HepG2 (cell line): ENCODE results near the gene KRTAP5-8. TPM values are rescaled to one million over a fixed set of nuclear protein-coding genes. Genes with fewer than 3 reads are reported as not detected.

Experiments used
- ATAC-seq: fragments of 200-7000 bp; cut with Tn5 transposase; 3 replicates; pipeline ENCODE4 v1.9.1; 2020; ENCODE audit warnings: mild to moderate bottlenecking, moderate library complexity
- BruUV-seq: library from RNA; stranded (reverse); fragments of 400-500 nt; replicated peaks from 2 replicates; lab custom pipeline; 2021; lab: Mats Ljungman, UMichigan
- CTCF ChIA-PET: fragments of 300-600 bp; formaldehyde crosslinking; extraction: SDS; loops from one replicate; lab custom pipeline; 2021; ENCODE audit warnings: low total read pairs, inconsistent platforms, low intra/inter-chr PET ratio; lab: Yijun Ruan, JAX
- POLR2A ChIA-PET: fragments of 350-600 bp; sonication (Branson Sonifier 250); formaldehyde crosslinking; loops from one replicate; lab custom pipeline; 2020; ENCODE audit warnings: antibody characterized with exemption, inconsistent platforms; lab: Yijun Ruan, JAX
- DNase-seq: peaks from one replicate; pipeline ENCODE4 v3.0.0-alpha.2; 2015; ENCODE audit warnings: low spot score
- FAIRE-seq: peaks from 3 replicates; lab custom pipeline; 2011; peaks lifted over from hg19 to GRCh38; lab: Jason Lieb, UNC
- H2AFZ ChIP-seq: one replicate; pipeline ENCODE4 v1.6.1; 2011; ENCODE audit warnings: low read length, inconsistent platforms
- H3K27ac ChIP-seq: fragments of 300-600 bp; 3 replicates; pipeline ENCODE4 v1.8.0; 2011; ENCODE audit warnings: mixed run types, mild to moderate bottlenecking, mixed read lengths, low read length, inconsistent platforms; ENCODE audit not compliant: insufficient read depth; ENCODE audit errors: extremely low read length
- H3K27me3 ChIP-seq, 2 experiments: fragments of 200-600 bp in 1 of 2; 2 replicates in 1 of 2; 3 replicates in 1 of 2; pipeline versions ENCODE4 v1.6.0 to v1.8.0; 2011; ENCODE audit warnings: low read length in 2 of 2, mild to moderate bottlenecking in 2 of 2, moderate library complexity in 2 of 2, inconsistent platforms in 1 of 2; ENCODE audit not compliant: insufficient read depth in 2 of 2, control insufficient read depth in 1 of 2
- H3K36me3 ChIP-seq, 2 experiments: fragments of 200-600 bp in 1 of 2; replicated peaks in 1 of 2; 2 replicates in 1 of 2; 3 replicates in 1 of 2; pipeline versions ENCODE4 v1.5.1 to v1.8.0; 2011; ENCODE audit warnings: low read length in 2 of 2, inconsistent platforms in 1 of 2; ENCODE audit not compliant: insufficient read depth in 2 of 2, control insufficient read depth in 1 of 2
- H3K4me1 ChIP-seq: 2 replicates; pipeline ENCODE4 v1.5.1; 2012; ENCODE audit warnings: low read length, inconsistent platforms; ENCODE audit not compliant: insufficient read depth
- H3K4me2 ChIP-seq: 2 replicates; pipeline ENCODE4 v1.6.0; 2011; ENCODE audit warnings: low read depth, low read length, inconsistent platforms
- H3K4me3 ChIP-seq, 3 experiments: fragments of 200-600 bp in 1 of 3; sonication (generic), shearing (Covaris generic) in 1 of 3; replicated peaks in 1 of 3; 2 replicates each; pipeline ENCODE4 v1.5.1; 2011 to 2016; ENCODE audit warnings: low read length in 3 of 3, inconsistent platforms in 2 of 3, low read depth in 2 of 3, mild to moderate bottlenecking in 2 of 3, control low read depth in 1 of 3, mixed read lengths in 1 of 3; ENCODE audit not compliant: insufficient read depth in 1 of 3
- H3K79me2 ChIP-seq: one replicate; pipeline ENCODE4 v1.6.1; 2011; ENCODE audit warnings: low read length, inconsistent platforms; ENCODE audit not compliant: insufficient read depth
- H3K9ac ChIP-seq: 2 replicates; pipeline ENCODE4 v1.6.0; 2011; ENCODE audit warnings: mild to moderate bottlenecking, low read depth, low read length, inconsistent platforms; ENCODE audit not compliant: insufficient read depth
- H3K9me3 ChIP-seq: 2 replicates; pipeline ENCODE4 v1.5.1; 2012; ENCODE audit warnings: mild to moderate bottlenecking, low read length
- H4K20me1 ChIP-seq: 2 replicates; pipeline ENCODE4 v1.6.0; 2011; ENCODE audit warnings: inconsistent platforms, mild to moderate bottlenecking, low read length, moderate library complexity; ENCODE audit not compliant: insufficient read depth
- ARNTL ChIP-seq: sonication (generic); formaldehyde crosslinking; IDR thresholded peaks from 2 replicates; pipeline ENCODE4 v1.4.0; 2020; ENCODE audit warnings: mild to moderate bottlenecking, missing genetic modification reagents
- FOXK2 ChIP-seq: fragments of 450-650 bp; IDR thresholded peaks from 2 replicates; pipeline ENCODE4 v1.6.1; 2016
- GFI1 ChIP-seq: sonication (generic); formaldehyde crosslinking; IDR thresholded peaks from 2 replicates; pipeline ENCODE4 v1.5.0; 2020; ENCODE audit warnings: missing genetic modification reagents, mild to moderate bottlenecking, borderline replicate concordance
- HNRNPLL ChIP-seq: fragments of 200-400 bp; formaldehyde crosslinking; IDR thresholded peaks from 2 replicates; pipeline ENCODE4 v1.6.1; 2017; ENCODE audit warnings: mild to moderate bottlenecking, low read depth, low read length; ENCODE audit not compliant: poor library complexity, severe bottlenecking
- HOXD1 ChIP-seq: sonication (generic); formaldehyde crosslinking; IDR thresholded peaks from 2 replicates; pipeline ENCODE4 v1.5.0; 2020; ENCODE audit warnings: missing genetic modification reagents
- IRX3 ChIP-seq: sonication (generic); formaldehyde crosslinking; IDR thresholded peaks from 2 replicates; pipeline ENCODE4 v1.8.1; 2023; ENCODE audit warnings: mild to moderate bottlenecking, low read depth, missing genetic modification reagents, borderline replicate concordance
- MYPOP ChIP-seq: sonication (generic); formaldehyde crosslinking; IDR thresholded peaks from 2 replicates; pipeline ENCODE4 v1.8.1; 2023; ENCODE audit warnings: mild to moderate bottlenecking, moderate library complexity, missing genetic modification reagents
- TOE1 ChIP-seq: sonication (generic); formaldehyde crosslinking; IDR thresholded peaks from 2 replicates; pipeline ENCODE4 v1.4.0; 2020; ENCODE audit warnings: mild to moderate bottlenecking, missing genetic modification reagents
- ZNF253 ChIP-seq: sonication (generic); formaldehyde crosslinking; IDR thresholded peaks from 2 replicates; pipeline ENCODE4 v1.8.0; 2022; ENCODE audit warnings: mild to moderate bottlenecking, missing genetic modification reagents, borderline replicate concordance
- ZNF546 ChIP-seq: sonication (generic); formaldehyde crosslinking; conservative IDR thresholded peaks from 2 replicates; pipeline ENCODE4 v1.8.1; 2023; ENCODE audit warnings: mild to moderate bottlenecking, missing genetic modification reagents
- ZSCAN22 ChIP-seq: sonication (generic); formaldehyde crosslinking; IDR thresholded peaks from 2 replicates; pipeline ENCODE4 v1.4.0; 2020; ENCODE audit warnings: mild to moderate bottlenecking, missing genetic modification reagents
- WGBS: methylation state at CpG from one replicate; pipeline ENCODE4 v1.1.6; 2017; ENCODE audit warnings: low lambda C conversion rate; 5-methylcytosine and 5-hydroxymethylcytosine counted together
- in situ Hi-C: cut with HindIII; loops from 2 replicates; pipeline ENCODE4 v1.10.0; 2017; ENCODE audit warnings: low pct_unique_long_range_greater_than_20kb; ENCODE audit not compliant: extremely low pct_ligation_motif_present
- intact Hi-C: fragments of 100-400 bp; cut with micrococcal nuclease; formaldehyde crosslinking; loops from one replicate; pipeline ENCODE4 v1.10.0; 2022; ENCODE audit not compliant: unreplicated experiment
- polyA plus RNA-seq, 8 experiments: library from polyadenylated mRNA; depleted of rRNA in 3 of 8; stranded (reverse) in 7 of 8; unstranded in 1 of 8; fragments of >200 nt; fragmentation: Illumina TruSeq in 4 of 8; extraction: Trizol in 4 of 8; gene quantifications; 2 replicates each; pipeline versions ENCODE4 v1.2.1 to v1.2.3, GENCODE V29; 2011 to 2016; ENCODE audit warnings: low read depth in 4 of 8, missing spikeins in 1 of 8, mixed read lengths in 1 of 8; ENCODE audit not compliant: insufficient read depth in 1 of 8
- total RNA-seq, 5 experiments: library from RNA; depleted of rRNA; stranded (reverse); fragments of >200 nt; fragmentation: Illumina TruSeq; extraction: Trizol; gene quantifications; 2 replicates each; pipeline ENCODE4 v1.2.3, GENCODE V29; 2016; ENCODE audit warnings: low read depth in 1 of 5
- TF ChIP-seq, protein P1 (sequence below): sonication (generic); formaldehyde crosslinking; IDR thresholded peaks from 2 replicates; pipeline ENCODE4 v1.5.0; 2020; ENCODE audit warnings: missing genetic modification reagents
- TF ChIP-seq, protein P2 (sequence below): sonication (generic); formaldehyde crosslinking; IDR thresholded peaks from 2 replicates; pipeline ENCODE4 v1.8.0; 2022; ENCODE audit warnings: mild to moderate bottlenecking, missing genetic modification reagents, moderate library complexity

KRTAP5-8 gene
- total and polyA plus RNA-seq, 2 of the 13 experiments (the other 11 are each of a cell fraction or from before 2014, with no cell fraction given): 0.20 TPM; not detected in 1

- WGBS: 45% methylated on average over 4 of the region's 4 CpGs
- no peaks in the 10 kb centered on the region for H3K36me3 ChIP-seq
- H3K27me3 ChIP-seq: peaks cover 1 to 10% of the 10 kb centered on the region in 2 experiments; a peak in 3 of 5 replicates
- in situ Hi-C loops (no loop called here), intact Hi-C loops (no loop called here)
- H3K79me2 ChIP-seq: no peaks in the 10 kb centered on the region
- H2AFZ ChIP-seq: no peak overlapping the region
- DNase-seq (no peak), ATAC-seq (no peak), FAIRE-seq (no peak)
- no peaks in the 10 kb centered on the region for H3K9me3 ChIP-seq
- no peaks in the 10 kb centered on the region for H4K20me1 ChIP-seq
- H3K9ac ChIP-seq: no peak overlapping the region
- H3K4me2 ChIP-seq: no peak overlapping the region
- CTCF ChIA-PET: no interaction called here
- no TSS peak for BruUV-seq
- no peak for TF ChIP-seq ARNTL (CRISPR knock-in tag)
- no peak for TF ChIP-seq ZNF253 (CRISPR knock-in tag)
- TF ChIP-seq, protein P1, sequence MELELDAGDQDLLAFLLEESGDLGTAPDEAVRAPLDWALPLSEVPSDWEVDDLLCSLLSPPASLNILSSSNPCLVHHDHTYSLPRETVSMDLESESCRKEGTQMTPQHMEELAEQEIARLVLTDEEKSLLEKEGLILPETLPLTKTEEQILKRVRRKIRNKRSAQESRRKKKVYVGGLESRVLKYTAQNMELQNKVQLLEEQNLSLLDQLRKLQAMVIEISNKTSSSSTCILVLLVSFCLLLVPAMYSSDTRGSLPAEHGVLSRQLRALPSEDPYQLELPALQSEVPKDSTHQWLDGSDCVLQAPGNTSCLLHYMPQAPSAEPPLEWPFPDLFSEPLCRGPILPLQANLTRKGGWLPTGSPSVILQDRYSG: no peak
- TF ChIP-seq, protein P2, sequence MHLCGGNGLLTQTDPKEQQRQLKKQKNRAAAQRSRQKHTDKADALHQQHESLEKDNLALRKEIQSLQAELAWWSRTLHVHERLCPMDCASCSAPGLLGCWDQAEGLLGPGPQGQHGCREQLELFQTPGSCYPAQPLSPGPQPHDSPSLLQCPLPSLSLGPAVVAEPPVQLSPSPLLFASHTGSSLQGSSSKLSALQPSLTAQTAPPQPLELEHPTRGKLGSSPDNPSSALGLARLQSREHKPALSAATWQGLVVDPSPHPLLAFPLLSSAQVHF: no peak
- no peak for TF ChIP-seq ZSCAN22 (CRISPR knock-in tag)
- TF ChIP-seq MYPOP (CRISPR knock-in tag): no peak
- TF ChIP-seq IRX3 (CRISPR knock-in tag): no peak
- no peak for TF ChIP-seq HNRNPLL
- TF ChIP-seq FOXK2: no peak
- no peak for TF ChIP-seq TOE1
- no peak for TF ChIP-seq ZNF546
- no peak for TF ChIP-seq GFI1 (CRISPR knock-in tag)
- TF ChIP-seq HOXD1 (CRISPR knock-in tag): no peak
- POLR2A ChIA-PET: no interaction called here
- no peak overlapping the region for H3K27ac ChIP-seq
- no peak overlapping the region for H3K4me3 ChIP-seq
- peaks cover 25% of the 10 kb centered on the region for H3K4me1 ChIP-seq
Observed at GRCh38 chr11:71581826-71582225, 44.0 kb downstream of the KRTAP5-8 start.
